ENCODE measurements around the gene C2orf81.

DNA sequence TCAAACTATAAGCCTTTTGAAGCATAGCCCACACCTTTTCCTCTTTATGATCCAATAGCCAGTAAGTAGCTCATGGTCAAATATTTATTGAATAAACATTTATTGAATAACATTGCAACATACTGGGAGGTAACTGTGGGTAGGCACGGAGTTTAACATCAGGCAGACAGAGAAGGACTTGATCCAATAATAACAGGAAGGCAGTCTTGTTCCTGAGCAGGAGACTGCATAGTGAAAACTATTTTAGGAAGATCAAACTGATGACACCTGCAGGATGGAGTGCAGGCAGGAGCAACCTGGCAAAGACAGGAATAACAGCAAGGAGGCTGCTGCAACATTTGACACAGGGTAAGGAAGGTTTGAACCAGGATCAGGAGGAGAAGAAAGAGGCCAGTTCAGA, 38.2 kb downstream of the C2orf81 start:
- TF ChIP-seq CTCF (IDR thresholded peaks at IDR 0.05; ENCODE audit: low read length) (no peak), EZH2 (IDR thresholded peaks at IDR 0.05; ENCODE audit: borderline replicate concordance, low read length) (no peak)
